ENCODE results near the gene PALLD. TPM values are rescaled to one million over a fixed set of nuclear protein-coding genes. Genes with fewer than 3 reads are reported as not detected.

The PALLD gene
- polyA plus RNA-seq, 3 donors = 6.1 to 11.8 (median 9.9) TPM

- Mint-ChIP-seq H3K9me3 (no peaks in the 10 kb centered on the region), H3K4me1 (no peaks in the 10 kb centered on the region), H3K4me3 (no peak overlapping the region), H3K27ac (no peak overlapping the region), H3K27me3 (ENCODE audit: low read depth in 3 of 3) (peaks cover 0 to 4% (median 4%) of the 10 kb centered on the region in 3 donors), H3K36me3 (no peaks in the 10 kb centered on the region)
- Histone ChIP-seq H3K4me2 (replicated peaks; ENCODE audit: extremely low read depth, low read length, poor library complexity, severe bottlenecking) (no peak overlapping the region), H3K36me3 (replicated peaks in 1 of 2; ENCODE audit: control insufficient read depth in 1 of 2, insufficient read depth in 2 of 2, low read length in 2 of 2) (no peaks in the 10 kb centered on the region), H4K20me1 (ENCODE audit: insufficient read depth, low read length) (no peaks in the 10 kb centered on the region), H3K27ac (ENCODE audit: low read depth in 1 of 2, low read length in 2 of 2) (no peak overlapping the region), H3K9me3 (replicated peaks in 1 of 2; ENCODE audit: control insufficient read depth in 1 of 2, insufficient read depth in 1 of 2, low read length in 2 of 2) (no peaks in the 10 kb centered on the region), H3K9ac (ENCODE audit: insufficient read depth, low read length, poor library complexity, severe bottlenecking) (no peak overlapping the region), H3K79me2 (ENCODE audit: insufficient read depth, low read length) (no peaks in the 10 kb centered on the region), H3K4me1 (ENCODE audit: control insufficient read depth in 1 of 2, insufficient read depth in 2 of 2, low read length in 2 of 2) (no peaks in the 10 kb centered on the region), H3K27me3 (ENCODE audit: control insufficient read depth in 2 of 2, insufficient read depth in 2 of 2, low read length in 2 of 2) (peaks cover 2% of the 10 kb centered on the region in 2 donors), H3K4me3 (replicated peaks in 1 of 3; ENCODE audit: low read depth in 2 of 3, low read length in 3 of 3) (no peak overlapping the region), H2AFZ (ENCODE audit: insufficient read depth, low read depth, low read length, poor library complexity, severe bottlenecking) (no peak overlapping the region)
- WGBS (ENCODE audit: insufficient coverage) = no CpG with 5 or more reads among the region's 3 CpGs
- no peak for DNase-seq
- intact Hi-C loops (cut with micrococcal nuclease) = no loop called here
- TF ChIP-seq, protein P1, sequence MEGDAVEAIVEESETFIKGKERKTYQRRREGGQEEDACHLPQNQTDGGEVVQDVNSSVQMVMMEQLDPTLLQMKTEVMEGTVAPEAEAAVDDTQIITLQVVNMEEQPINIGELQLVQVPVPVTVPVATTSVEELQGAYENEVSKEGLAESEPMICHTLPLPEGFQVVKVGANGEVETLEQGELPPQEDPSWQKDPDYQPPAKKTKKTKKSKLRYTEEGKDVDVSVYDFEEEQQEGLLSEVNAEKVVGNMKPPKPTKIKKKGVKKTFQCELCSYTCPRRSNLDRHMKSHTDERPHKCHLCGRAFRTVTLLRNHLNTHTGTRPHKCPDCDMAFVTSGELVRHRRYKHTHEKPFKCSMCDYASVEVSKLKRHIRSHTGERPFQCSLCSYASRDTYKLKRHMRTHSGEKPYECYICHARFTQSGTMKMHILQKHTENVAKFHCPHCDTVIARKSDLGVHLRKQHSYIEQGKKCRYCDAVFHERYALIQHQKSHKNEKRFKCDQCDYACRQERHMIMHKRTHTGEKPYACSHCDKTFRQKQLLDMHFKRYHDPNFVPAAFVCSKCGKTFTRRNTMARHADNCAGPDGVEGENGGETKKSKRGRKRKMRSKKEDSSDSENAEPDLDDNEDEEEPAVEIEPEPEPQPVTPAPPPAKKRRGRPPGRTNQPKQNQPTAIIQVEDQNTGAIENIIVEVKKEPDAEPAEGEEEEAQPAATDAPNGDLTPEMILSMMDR (IDR thresholded peaks at IDR 0.05) = no peak
Observed at GRCh38 chr4:168648929-168649328, 152.1 kb downstream of the PALLD start.

- peaks cover 2 to 8% of the 10 kb centered on the region in 2 donors for H3K27me3 ChIP-seq (ENCODE audit: control insufficient read depth in 2 of 2, insufficient read depth in 2 of 2, low read length in 2 of 2)
- no peaks in the 10 kb centered on the region for H3K9me3 ChIP-seq (replicated peaks in 1 of 2; ENCODE audit: control insufficient read depth in 1 of 2, insufficient read depth in 1 of 2, low read length in 2 of 2)
- DNase-seq = no peak
- no peaks in the 10 kb centered on the region for H3K4me1 ChIP-seq (ENCODE audit: control insufficient read depth in 1 of 2, insufficient read depth in 2 of 2, low read length in 2 of 2)
- Mint-ChIP-seq H3K9me3 (no peaks in the 10 kb centered on the region), H3K27me3 (ENCODE audit: low read depth in 3 of 3) (peaks cover 6 to 11% (median 9%) of the 10 kb centered on the region in 3 donors), H3K4me1 (no peaks in the 10 kb centered on the region), H3K4me3 (no peak overlapping the region), H3K36me3 (no peaks in the 10 kb centered on the region), H3K27ac (no peak overlapping the region)
- no peaks in the 10 kb centered on the region for H3K79me2 ChIP-seq (ENCODE audit: insufficient read depth, low read length)
- no peaks in the 10 kb centered on the region for H3K36me3 ChIP-seq (replicated peaks in 1 of 2; ENCODE audit: control insufficient read depth in 1 of 2, insufficient read depth in 2 of 2, low read length in 2 of 2)
- 60% methylated on average over 1 of the region's 2 CpGs for WGBS (ENCODE audit: insufficient coverage)
- no peak overlapping the region for H3K4me3 ChIP-seq (replicated peaks in 1 of 3; ENCODE audit: low read depth in 2 of 3, low read length in 3 of 3)
- H3K27ac ChIP-seq (ENCODE audit: low read depth in 1 of 2, low read length in 2 of 2) = no peak overlapping the region
- intact Hi-C loops (cut with micrococcal nuclease) = no loop called here
- no peak overlapping the region for H2AFZ ChIP-seq (ENCODE audit: insufficient read depth, low read depth, low read length, poor library complexity, severe bottlenecking)
- TF ChIP-seq, protein P1 (IDR thresholded peaks at IDR 0.05) = no peak
- no peaks in the 10 kb centered on the region for H4K20me1 ChIP-seq (ENCODE audit: insufficient read depth, low read length)
- H3K4me2 ChIP-seq (replicated peaks; ENCODE audit: extremely low read depth, low read length, poor library complexity, severe bottlenecking) = no peak overlapping the region
- no peak overlapping the region for H3K9ac ChIP-seq (ENCODE audit: insufficient read depth, low read length, poor library complexity, severe bottlenecking)
Observed at GRCh38 chr4:168651374-168651773, 154.5 kb downstream of the PALLD start.

Measured in CD14-positive monocyte (primary cell).